Neural progenitor cell (in vitro differentiated cells): ENCODE results near the gene PSMC6. TPM values are rescaled to one million over a fixed set of nuclear protein-coding genes. Genes with fewer than 3 reads are reported as not detected.

ENCODE experiments used
- DNase-seq: peaks from one replicate; pipeline ENCODE4 v3.0.0-alpha.2; 2016; ENCODE audit warnings: low spot score
- H2AFZ ChIP-seq: fragments of 200-600 bp; sonication (generic); replicated peaks from 2 replicates; pipeline ENCODE4 v1.6.1; 2016; ENCODE audit warnings: antibody characterized with exemption
- H3F3A ChIP-seq: fragments of 200-600 bp; sonication (generic); 2 replicates; pipeline ENCODE4 v1.6.1; 2016; ENCODE audit warnings: antibody characterized with exemption, low read depth
- H3K27ac ChIP-seq: fragments of 200-600 bp; sonication (generic); 2 replicates; pipeline ENCODE4 v1.5.1; 2016; ENCODE audit warnings: mild to moderate bottlenecking
- H3K27me3 ChIP-seq: fragments of 200-600 bp; sonication (generic); 2 replicates; pipeline ENCODE4 v1.6.1; 2016; ENCODE audit warnings: mild to moderate bottlenecking, moderate library complexity
- H3K36me3 ChIP-seq: fragments of 200-600 bp; sonication (generic); 2 replicates; pipeline ENCODE4 v1.5.1; 2016
- H3K4me1 ChIP-seq: fragments of 200-600 bp; sonication (generic); 2 replicates; pipeline ENCODE4 v1.6.1; 2016; ENCODE audit warnings: mixed run types
- H3K4me2 ChIP-seq: fragments of 200-600 bp; sonication (generic); 2 replicates; pipeline ENCODE4 v1.6.1; 2016
- H3K4me3 ChIP-seq: fragments of 200-600 bp; sonication (generic); 2 replicates; pipeline ENCODE4 v1.5.1; 2016
- H3K79me2 ChIP-seq: fragments of 200-600 bp; sonication (generic); 2 replicates; pipeline ENCODE4 v1.6.1; 2016; ENCODE audit warnings: low read depth
- H3K9ac ChIP-seq: fragments of 200-600 bp; sonication (generic); 2 replicates; pipeline ENCODE4 v1.6.1; 2016
- H3K9me3 ChIP-seq: fragments of 200-600 bp; sonication (generic); 2 replicates; pipeline ENCODE4 v1.5.1; 2016; ENCODE audit warnings: low read depth
- H4K20me1 ChIP-seq: fragments of 200-600 bp; sonication (generic); 2 replicates; pipeline ENCODE4 v1.6.1; 2016; ENCODE audit warnings: low read depth
- H3K27ac Mint-ChIP-seq: 3 replicates; pipeline ENCODE4 v1.8.0; 2021; ENCODE audit warnings: mixed read lengths
- H3K27me3 Mint-ChIP-seq: 2 replicates; pipeline ENCODE4 v1.8.0; 2022; ENCODE audit warnings: low read depth, mild to moderate bottlenecking, inconsistent platforms, moderate library complexity, mixed read lengths; ENCODE audit not compliant: insufficient read depth
- H3K36me3 Mint-ChIP-seq: 3 replicates; pipeline ENCODE4 v1.8.0; 2021; ENCODE audit warnings: mixed read lengths
- H3K4me1 Mint-ChIP-seq: 3 replicates; pipeline ENCODE4 v1.8.0; 2021; ENCODE audit warnings: mixed read lengths
- H3K4me3 Mint-ChIP-seq: 3 replicates; pipeline ENCODE4 v1.8.0; 2021; ENCODE audit warnings: mild to moderate bottlenecking, moderate library complexity, mixed read lengths
- H3K9me3 Mint-ChIP-seq: 3 replicates; pipeline ENCODE4 v1.8.0; 2020; ENCODE audit warnings: mixed read lengths
- CTCF ChIP-seq: fragments of 200-600 bp; sonication (generic); IDR thresholded peaks from 2 replicates; pipeline ENCODE4 v1.5.1; 2017; ENCODE audit warnings: antibody characterized with exemption, mild to moderate bottlenecking
- EZH2 ChIP-seq: fragments of 200-600 bp; sonication (generic); IDR thresholded peaks from 2 replicates; pipeline ENCODE4 v1.6.1; 2017; ENCODE audit warnings: antibody characterized with exemption, mild to moderate bottlenecking, moderate library complexity
- EZH2phosphoT487 ChIP-seq: fragments of 200-600 bp; sonication (generic); IDR thresholded peaks from 2 replicates; pipeline ENCODE4 v1.6.1; 2017; ENCODE audit warnings: antibody characterized with exemption
- total RNA-seq: library from RNA; depleted of rRNA; stranded (reverse); fragments of >200 nt; gene quantifications from 2 replicates; pipeline ENCODE4 v1.2.3, GENCODE V29; 2015; ENCODE audit warnings: low replicate concordance

Gene PSMC6
- total RNA-seq, 1 donor from 2014 or later = 265 TPM

GRCh38 chr14:52661314-52661713 lies 45.7 kb upstream of the PSMC6 start:
- no peak for TF ChIP-seq CTCF
- TF ChIP-seq EZH2 = no peak
- TF ChIP-seq EZH2phosphoT487 = no peak
- no peak overlapping the region for H3K9ac ChIP-seq
- no peak for DNase-seq
- H2AFZ ChIP-seq = no peak overlapping the region
- no peak overlapping the region for H3K4me2 ChIP-seq
- no peak overlapping the region for H3K27ac ChIP-seq
- peaks cover 16% of the 10 kb centered on the region for H3K36me3 Mint-ChIP-seq
- H3K4me1 Mint-ChIP-seq = no peaks in the 10 kb centered on the region
- peaks cover 9% of the 10 kb centered on the region for H3F3A ChIP-seq
- peaks cover 9% of the 10 kb centered on the region for H3K4me1 ChIP-seq
- H3K4me3 ChIP-seq = no peak overlapping the region
- H3K27me3 Mint-ChIP-seq = no peaks in the 10 kb centered on the region
- peaks cover 15% of the 10 kb centered on the region for H3K36me3 ChIP-seq
- H4K20me1 ChIP-seq = no peaks in the 10 kb centered on the region
- H3K27ac Mint-ChIP-seq = no peak overlapping the region
- no peaks in the 10 kb centered on the region for H3K9me3 ChIP-seq
- no peaks in the 10 kb centered on the region for H3K79me2 ChIP-seq
- no peak overlapping the region for H3K4me3 Mint-ChIP-seq
- H3K9me3 Mint-ChIP-seq = no peaks in the 10 kb centered on the region
- H3K27me3 ChIP-seq = no peaks in the 10 kb centered on the region

- H3K36me3 ChIP-seq = peaks cover 5% of the 10 kb centered on the region
- peaks cover 10% of the 10 kb centered on the region for H3F3A ChIP-seq
- no peaks in the 10 kb centered on the region for H3K9me3 Mint-ChIP-seq
- H3K4me1 Mint-ChIP-seq = no peaks in the 10 kb centered on the region
- peak overlapping the region; percentile 33 for H3K27ac ChIP-seq
- no peaks in the 10 kb centered on the region for H3K27me3 Mint-ChIP-seq
- H3K4me3 ChIP-seq = no peak overlapping the region
- no peak overlapping the region for H3K27ac Mint-ChIP-seq
- no peak for TF ChIP-seq EZH2
- no peak for TF ChIP-seq CTCF
- TF ChIP-seq EZH2phosphoT487 = no peak
- H3K79me2 ChIP-seq = no peaks in the 10 kb centered on the region
- peaks cover 9% of the 10 kb centered on the region for H3K4me1 ChIP-seq
- H3K9ac ChIP-seq = no peak overlapping the region
- no peak overlapping the region for H3K4me3 Mint-ChIP-seq
- no peak overlapping the region for H2AFZ ChIP-seq
- peak; percentile 42 for DNase-seq
- no peak overlapping the region for H3K4me2 ChIP-seq
- H4K20me1 ChIP-seq = no peaks in the 10 kb centered on the region
- H3K9me3 ChIP-seq = no peaks in the 10 kb centered on the region
- peaks cover 6% of the 10 kb centered on the region for H3K36me3 Mint-ChIP-seq
- no peaks in the 10 kb centered on the region for H3K27me3 ChIP-seq
These were observed 43.1 kb upstream of the PSMC6 start for GRCh38 chr14:52663850-52664249.

GRCh38 chr14:52678591-52678990 lies 28.4 kb upstream of the PSMC6 start:
- H2AFZ ChIP-seq = no peak overlapping the region
- no peaks in the 10 kb centered on the region for H3K9me3 ChIP-seq
- H3K9ac ChIP-seq = no peak overlapping the region
- H3K79me2 ChIP-seq = peaks cover 9% of the 10 kb centered on the region
- TF ChIP-seq EZH2 = no peak
- no peak for TF ChIP-seq EZH2phosphoT487
- TF ChIP-seq CTCF = peak; percentile 47
- H3F3A ChIP-seq = no peaks in the 10 kb centered on the region
- peaks cover 6% of the 10 kb centered on the region for H4K20me1 ChIP-seq
- H3K36me3 Mint-ChIP-seq = peaks cover 9% of the 10 kb centered on the region
- H3K4me1 ChIP-seq = no peaks in the 10 kb centered on the region
- peaks cover 3% of the 10 kb centered on the region for H3K36me3 ChIP-seq
- no peaks in the 10 kb centered on the region for H3K9me3 Mint-ChIP-seq
- no peak overlapping the region for H3K4me3 ChIP-seq
- DNase-seq = no peak
- H3K4me1 Mint-ChIP-seq = no peaks in the 10 kb centered on the region
- no peak overlapping the region for H3K4me2 ChIP-seq
- H3K27ac ChIP-seq = no peak overlapping the region
- H3K27ac Mint-ChIP-seq = no peak overlapping the region
- H3K27me3 ChIP-seq = no peaks in the 10 kb centered on the region
- H3K4me3 Mint-ChIP-seq = no peak overlapping the region
- no peaks in the 10 kb centered on the region for H3K27me3 Mint-ChIP-seq
